ENCODE measurements around the gene RHO.
A peak's percentile ranks its signal among the peaks of the same experiment; 100 is the strongest.

DNA sequence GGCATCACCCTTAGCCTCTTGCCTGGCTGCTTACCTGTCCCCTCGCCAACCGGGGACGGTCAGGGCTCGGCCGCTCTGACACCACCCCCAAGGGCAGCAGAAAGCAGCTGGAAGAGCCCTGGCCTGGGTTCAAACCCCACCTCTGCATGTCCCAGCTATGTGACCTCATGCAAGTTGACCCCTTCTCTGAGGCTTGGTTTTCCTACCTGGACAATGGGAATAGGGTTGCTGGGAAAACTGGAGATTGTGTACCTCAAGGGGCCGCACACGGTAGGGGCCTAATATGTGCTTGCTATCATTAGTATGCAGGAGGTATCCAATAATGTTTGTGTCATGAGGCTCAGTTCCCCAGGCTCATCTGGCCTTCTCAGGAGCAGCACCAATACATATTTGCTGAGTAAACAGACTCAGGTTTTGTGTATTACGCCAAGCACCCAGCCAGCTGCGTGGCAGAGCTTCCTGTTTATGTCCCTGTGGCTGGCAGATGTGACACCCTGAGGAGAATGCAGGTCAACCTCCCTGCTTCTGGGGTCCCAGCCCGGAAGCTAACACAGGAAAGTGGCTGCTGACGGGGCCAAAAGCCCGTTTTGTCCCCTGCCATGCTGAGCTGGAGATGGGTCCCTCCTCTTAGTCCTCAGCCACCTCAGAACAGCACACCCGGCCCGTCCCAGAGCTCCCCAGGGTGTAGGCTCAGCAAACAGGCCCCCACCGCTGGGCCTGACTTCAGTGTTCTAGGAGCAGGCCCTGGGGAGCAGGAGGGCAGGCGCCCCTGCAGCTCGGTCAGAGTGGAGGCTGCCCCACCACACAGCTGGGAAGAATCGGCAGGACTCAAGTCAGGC, 48.3 kb downstream of the RHO start:
- TF ChIP-seq, protein P1, sequence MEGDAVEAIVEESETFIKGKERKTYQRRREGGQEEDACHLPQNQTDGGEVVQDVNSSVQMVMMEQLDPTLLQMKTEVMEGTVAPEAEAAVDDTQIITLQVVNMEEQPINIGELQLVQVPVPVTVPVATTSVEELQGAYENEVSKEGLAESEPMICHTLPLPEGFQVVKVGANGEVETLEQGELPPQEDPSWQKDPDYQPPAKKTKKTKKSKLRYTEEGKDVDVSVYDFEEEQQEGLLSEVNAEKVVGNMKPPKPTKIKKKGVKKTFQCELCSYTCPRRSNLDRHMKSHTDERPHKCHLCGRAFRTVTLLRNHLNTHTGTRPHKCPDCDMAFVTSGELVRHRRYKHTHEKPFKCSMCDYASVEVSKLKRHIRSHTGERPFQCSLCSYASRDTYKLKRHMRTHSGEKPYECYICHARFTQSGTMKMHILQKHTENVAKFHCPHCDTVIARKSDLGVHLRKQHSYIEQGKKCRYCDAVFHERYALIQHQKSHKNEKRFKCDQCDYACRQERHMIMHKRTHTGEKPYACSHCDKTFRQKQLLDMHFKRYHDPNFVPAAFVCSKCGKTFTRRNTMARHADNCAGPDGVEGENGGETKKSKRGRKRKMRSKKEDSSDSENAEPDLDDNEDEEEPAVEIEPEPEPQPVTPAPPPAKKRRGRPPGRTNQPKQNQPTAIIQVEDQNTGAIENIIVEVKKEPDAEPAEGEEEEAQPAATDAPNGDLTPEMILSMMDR (IDR thresholded peaks at IDR 0.05) = no peak
- peak in 1 of 3 donors; percentile 19 for TF ChIP-seq POLR2A (IDR thresholded peaks at IDR 0.05)

Data from body of pancreas (tissue), 4 donors.